HG02943 (cell line): ENCODE measurements around the gene UNC5B.
"Not testable (repeated sequence)": the region's sequence is repeated elsewhere in the genome, so short reads cannot be mapped to it uniquely, and the experiment has no call there.

Experiments
- ATAC-seq: cut with Tn5 transposase; IDR thresholded peaks from one replicate; pipeline ENCODE4 v1.9.1; 2021; ENCODE audit warnings: mild to moderate bottlenecking, low read depth, moderate library complexity; ENCODE audit not compliant: unreplicated experiment

Gene UNC5B

DNA sequence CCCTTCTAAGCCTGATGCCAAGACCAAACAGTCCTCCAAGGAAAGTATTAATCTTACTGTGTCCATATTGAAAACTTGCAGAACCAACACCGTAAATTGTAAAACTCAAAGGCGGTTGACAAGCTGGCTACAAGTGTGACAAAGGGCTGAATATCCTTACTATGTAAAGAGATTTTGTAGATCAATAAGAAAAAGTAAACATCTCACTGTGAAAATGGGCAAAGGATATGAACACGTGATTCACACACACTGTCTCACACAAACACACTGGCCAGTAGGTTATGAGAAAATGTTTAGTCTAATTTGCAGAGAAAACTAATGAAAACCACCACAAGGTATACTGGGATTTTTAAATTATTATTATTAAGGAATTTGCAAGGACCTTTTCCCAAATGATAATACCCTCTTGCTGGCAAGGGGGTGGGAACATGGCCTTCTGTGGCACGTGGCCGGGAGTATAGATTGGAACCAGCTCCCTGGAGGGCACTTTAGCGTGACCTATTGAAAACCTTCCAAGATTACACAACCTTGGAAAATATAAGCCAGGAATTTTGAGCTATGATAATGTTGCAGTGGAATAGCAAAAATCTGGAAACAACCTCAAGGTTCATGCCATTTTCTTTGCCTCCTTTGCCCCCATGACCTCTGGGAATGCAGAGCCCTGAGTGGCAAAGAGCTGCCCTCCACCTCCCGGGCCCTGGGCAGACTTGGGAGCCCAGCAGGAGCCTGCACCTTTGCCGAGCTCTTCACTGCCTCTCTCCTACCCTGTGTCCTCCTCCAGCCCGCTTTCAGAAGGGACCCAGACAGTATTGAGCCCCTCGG is 80.5 kb downstream of the UNC5B start:
- no peak for ATAC-seq

DNA sequence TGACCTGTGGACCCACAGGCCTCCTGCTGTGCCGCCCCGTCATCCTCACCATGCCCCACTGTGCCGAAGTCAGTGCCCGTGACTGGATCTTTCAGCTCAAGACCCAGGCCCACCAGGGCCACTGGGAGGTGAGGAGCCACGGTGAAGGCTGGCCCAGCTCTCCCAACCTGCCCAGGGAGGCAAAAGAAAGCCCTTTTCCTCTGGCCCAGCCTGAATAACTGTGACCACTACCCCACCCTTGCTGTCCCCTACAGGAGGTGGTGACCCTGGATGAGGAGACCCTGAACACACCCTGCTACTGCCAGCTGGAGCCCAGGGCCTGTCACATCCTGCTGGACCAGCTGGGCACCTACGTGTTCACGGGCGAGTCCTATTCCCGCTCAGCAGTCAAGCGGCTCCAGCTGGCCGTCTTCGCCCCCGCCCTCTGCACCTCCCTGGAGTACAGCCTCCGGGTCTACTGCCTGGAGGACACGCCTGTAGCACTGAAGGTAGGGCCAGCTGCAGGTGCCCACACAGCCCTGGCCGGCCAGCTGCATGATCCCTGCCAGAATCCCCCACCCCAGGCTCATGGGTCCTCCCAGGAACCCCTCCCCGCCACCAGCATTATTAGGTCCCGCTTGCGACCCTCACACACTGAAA is 81.2 kb downstream of the UNC5B start:
- ATAC-seq: no peak

DNA sequence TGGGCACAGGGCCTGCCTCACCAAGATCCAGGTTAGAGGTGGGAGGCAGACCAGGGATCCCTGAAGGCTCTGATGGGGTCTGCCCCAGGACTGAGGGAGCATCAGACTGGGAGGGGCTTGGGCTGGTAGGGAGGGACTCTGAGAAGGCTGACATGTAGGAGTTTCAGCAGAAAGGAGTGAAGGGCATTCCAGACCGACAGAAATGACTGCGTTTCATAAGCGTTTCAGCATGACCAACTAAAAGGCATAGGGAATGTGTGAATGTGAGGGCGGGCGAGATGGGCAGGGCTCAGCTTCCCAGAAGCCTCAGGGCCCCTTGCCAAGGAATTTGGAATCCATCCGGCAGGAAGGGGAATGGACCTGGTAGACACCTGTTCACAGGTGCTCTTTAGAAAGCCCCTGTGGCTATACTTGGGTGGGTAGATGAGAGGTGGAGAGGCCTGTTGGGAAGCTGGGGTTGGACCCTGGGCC is 81.8 kb downstream of the UNC5B start:
- ATAC-seq: no peak

DNA sequence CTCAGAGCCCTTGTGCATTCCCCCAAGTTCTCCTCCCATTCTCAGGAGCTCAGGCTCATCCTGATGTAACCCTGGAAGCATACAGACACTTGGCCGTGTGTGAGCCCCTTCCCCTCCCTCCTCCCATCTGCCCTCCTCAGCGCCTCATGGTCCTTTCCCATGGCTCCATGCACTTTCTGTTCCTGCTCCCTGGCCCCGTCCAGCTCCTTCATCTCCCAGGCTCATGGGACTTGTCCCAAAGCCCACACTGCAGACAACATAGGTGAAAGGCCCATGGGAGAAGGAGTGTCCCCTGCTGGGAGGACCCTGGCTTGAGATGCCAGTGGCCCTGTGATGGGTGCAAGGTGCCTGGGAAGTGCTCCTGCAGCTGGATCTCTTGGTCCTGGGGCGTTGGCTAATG is 82.5 kb downstream of the UNC5B start:
- no peak for ATAC-seq

DNA sequence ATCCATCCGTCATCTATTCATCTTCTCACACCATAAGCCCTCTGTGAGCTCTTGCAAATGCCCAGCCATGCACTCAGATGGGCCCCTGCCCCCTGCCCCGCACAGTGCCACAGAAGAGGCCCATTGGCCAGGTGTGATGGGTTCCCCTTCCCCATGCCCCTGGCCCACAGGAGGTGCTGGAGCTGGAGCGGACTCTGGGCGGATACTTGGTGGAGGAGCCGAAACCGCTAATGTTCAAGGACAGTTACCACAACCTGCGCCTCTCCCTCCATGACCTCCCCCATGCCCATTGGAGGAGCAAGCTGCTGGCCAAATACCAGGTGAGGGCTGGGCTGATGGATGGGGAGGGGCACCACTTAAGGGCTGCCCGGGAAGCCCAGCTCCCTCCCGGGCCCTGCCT is 83.3 kb downstream of the UNC5B start:
- no peak for ATAC-seq

DNA sequence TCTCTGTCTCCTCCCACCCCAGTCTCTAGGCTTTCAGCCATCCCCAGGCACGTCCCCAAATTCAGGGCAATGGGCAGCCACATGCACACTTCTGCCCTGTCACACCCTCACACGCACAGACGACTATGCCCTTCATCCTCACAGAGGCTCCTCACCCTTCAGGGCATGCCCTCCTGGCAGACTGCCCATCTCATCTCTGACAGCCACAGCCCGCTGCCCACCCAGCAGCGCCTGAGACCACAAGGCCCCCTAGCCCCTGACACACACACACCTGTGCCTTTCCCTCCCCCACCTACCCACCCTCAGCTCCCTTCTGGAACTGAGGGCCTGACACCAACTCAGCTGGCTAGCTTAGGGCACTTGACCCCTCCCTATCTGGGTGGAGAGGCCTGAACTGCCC is 83.7 kb downstream of the UNC5B start:
- no peak for ATAC-seq

DNA sequence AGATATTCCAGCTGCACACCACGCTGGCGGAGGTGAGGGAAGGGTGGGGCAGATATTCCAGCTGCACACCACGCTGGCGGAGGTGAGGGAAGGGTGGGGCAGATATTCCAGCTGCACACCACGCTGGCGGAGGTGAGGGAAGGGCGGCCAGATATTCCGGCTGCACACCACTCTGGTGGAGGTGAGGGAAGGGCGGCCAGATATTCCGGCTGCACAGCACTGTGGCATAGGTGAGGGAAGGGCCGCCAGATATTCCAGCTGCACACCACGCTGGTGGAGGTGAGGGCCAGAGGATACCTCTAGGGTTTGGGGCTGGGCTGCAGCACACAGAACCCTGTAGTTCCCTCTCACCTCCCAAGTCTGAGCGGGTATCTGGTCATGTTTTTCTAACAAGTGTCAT is 84.4 kb downstream of the UNC5B start:
- not testable (repeated sequence) for ATAC-seq

DNA sequence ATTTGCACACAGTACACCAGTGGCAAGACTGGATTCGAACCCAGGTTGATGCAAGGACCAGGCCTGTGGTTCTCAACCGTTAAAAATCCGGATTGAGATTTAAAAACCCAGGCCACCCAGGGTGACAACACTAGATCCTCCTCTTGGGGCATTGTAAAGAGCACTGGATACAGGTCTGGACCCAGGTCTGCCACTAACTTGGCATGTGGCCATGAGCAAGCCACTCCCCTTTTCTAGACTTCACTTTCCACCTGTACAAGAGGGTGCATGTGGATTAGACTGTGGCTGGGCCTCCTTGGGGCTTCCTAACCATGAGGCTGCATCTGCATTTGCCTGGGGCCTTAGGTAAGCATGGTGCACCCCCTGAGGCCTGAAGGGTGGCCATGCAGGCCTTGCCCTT is 85.0 kb downstream of the UNC5B start:
- ATAC-seq: no peak

DNA sequence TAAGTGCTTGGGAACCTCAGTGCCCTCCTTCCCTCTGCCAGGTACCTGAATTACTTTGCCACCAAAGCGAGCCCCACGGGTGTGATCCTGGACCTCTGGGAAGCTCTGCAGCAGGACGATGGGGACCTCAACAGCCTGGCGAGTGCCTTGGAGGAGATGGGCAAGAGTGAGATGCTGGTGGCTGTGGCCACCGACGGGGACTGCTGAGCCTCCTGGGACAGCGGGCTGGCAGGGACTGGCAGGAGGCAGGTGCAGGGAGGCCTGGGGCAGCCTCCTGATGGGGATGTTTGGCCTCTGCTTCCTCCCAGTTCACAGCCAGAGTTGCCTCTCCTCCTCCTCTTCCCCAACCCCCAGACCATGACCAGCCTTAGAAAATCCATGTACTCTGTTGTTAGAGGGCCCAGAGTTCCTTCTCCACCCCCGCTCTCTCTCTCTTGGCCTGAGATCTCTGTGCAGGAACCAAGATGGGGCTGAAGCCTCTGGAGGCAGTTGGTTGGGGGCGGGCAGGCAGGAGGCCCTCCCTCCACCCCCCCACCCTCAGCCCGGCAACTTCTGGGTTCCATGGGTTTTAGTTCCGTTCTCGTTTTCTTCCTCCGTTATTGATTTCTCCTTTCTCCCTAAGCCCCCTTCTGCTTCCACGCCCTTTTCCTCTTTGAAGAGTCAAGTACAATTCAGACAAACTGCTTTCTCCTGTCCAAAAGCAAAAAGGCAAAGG is 86.9 kb downstream of the UNC5B start:
- no peak for ATAC-seq

DNA sequence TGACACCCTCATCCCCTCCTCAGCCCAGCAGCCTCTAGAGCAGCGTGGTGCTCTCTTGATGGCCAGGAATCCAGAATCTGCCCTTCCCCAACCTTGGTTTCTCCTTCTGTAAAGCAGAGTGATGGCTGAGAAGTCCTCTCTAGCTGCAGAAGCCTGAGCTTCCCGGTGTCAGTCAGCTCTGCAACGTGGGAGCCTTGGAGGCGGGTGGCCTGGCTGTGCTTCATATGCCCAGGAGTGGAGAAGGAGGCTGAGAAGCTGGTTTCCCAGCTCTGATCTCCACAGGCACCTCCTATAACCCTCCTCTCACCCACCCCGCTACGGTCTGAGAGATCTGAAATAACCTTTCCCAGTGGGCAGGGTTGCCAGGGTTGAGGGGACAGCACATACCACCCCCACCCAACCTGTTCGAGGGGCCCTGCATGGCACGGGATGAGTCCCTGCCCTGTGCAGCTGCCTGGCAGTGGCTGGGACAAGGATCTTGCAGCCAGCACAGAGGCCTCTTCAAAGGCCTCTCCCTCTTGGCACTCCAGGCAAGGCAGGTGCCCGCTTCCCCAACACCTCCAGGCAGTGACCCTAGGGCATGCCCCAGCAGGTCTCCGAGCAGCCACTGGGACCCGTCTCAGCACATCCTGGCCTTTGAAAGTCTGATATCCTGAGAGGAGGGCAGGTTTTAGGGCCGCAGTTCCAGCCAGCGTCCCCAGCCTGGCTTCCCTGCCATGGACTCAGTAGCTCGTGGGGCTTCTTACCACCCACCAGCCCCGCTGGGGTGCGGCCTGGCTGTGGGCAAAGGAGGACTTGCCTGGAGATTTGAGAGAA is 88.4 kb downstream of the UNC5B start:
- ATAC-seq: no peak

DNA sequence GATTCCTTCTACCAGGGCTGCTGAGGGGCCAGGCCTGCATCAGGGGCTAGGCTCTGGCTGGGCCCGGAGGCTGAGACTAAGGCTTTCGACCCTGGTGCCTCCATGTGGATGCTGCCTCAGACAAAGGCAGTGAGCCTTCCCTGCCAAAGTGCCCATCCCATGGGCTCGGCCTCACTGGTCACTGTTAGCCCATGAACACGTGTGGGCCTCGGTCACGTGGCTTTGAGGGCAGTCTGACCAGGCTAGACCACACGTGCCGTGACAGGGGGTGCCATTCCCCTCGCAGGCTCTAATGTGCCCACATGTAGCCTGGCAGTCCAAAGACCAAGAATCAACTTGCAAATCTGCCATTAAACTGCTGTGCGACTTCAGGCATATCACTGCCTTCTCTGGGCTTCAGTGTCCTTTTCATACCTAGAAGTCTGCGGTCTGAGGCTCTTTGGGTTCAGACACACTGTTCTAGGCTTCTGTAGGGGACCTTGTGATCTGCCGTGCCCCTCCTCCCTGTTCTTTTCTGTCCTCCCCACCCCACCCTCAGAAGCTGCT is 89.1 kb downstream of the UNC5B start:
- ATAC-seq: no peak

DNA sequence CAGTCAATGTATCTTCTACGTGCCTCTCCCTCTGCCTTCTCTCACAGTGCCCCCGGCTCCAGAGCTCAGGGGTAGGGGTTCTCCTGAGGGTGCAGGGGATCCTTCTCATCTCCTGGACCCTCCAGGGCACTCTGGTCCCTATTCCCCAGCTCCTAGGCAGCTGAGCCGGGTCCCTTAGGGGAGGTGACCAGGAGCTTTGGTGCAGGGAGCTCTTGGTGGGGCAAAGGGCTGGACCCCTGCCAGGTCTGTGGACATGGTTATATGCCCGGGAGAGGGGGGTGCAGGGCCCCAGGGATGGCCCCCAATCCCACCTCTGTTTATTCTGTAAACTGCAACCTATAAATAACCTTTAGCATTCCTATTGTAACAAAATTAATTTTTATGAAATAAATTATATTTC is 90.1 kb downstream of the UNC5B start:
- no peak for ATAC-seq

DNA sequence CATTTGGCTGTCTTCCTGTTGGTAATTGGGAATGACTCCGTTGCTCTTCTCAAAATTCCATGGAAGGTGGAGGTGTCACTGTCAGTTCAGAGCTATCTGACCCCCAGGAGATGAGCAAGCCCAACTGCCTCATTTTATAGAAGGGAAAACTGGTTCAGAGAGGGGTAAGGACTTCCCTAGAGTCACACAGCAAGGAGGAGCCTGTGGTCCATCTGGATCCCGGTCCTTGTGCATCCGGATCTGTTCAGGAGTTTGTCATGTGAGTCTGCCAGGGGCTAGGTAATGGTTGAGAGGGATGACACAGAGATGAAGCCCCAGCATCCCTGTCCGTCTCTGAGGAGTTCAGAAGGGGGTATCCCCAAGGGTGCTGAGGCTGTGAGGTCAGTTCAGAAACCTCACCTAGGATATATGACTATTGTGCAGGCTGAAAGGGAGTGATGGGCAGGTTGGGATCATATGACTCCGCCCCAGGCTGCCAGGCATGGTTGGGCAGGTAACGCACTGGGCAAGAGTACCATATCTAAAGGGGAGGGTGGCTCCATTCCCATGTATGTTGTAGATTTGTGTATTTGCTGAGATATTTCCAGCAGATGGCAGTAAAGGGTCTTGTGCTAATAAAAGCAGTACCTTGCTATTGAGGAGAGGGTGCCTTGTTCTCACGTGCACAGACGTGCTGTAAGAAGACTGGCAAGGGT is 90.7 kb downstream of the UNC5B start:
- no peak for ATAC-seq

DNA sequence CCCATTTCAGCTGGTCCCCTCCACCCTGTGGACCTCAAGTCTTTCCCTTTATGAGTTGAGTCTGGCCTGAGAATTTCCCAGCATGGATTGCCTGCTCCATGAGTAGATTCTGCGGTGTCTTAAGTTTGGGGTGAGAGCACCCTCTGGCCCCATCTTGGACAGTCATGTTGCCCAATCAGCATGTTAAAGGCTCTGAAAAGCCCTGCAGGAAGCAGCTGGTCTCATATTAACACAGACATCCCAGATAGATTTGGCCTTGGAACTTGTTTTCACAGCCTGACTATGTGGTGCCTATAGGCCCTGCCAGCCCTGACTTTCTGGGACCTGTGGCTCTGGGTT is 91.2 kb downstream of the UNC5B start:
- ATAC-seq: no peak

DNA sequence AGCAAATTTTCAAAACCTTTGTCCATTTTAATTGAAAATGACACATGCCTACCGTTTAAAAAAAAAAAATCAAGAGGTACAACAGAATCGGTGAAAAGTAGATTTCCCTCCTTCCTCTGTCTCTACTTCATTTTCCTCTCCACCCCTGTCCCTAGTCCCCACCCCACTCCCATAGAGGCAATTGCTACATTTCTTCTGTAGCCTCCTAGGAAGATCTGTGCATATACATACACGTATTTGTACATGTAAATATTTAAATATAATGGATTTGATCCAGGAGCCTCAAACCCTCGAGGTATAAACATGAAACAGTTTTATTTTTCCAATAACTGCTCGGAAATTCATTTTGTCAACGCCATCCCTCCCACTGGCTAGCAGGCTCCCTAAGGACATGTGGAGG is 92.5 kb downstream of the UNC5B start:
- ATAC-seq: no peak

DNA sequence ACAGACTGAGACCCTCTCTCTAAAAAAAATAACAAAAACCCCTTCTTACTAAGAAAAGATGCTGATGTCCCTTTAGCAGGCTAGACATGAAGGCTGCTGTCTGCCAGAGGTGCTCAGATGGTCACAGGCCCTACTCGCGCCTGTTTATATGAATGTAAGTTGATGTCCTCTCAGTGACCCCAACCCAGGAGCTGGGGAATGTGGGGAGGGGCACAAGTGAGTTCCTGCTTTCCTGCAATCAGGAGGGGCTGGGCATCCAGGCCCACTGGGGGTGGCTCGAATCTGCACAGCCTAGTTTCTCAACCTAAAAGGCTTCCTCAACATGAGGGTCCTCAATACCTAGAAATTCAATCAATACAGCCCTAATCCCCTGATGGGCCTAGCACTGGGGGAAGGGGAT is 94.6 kb downstream of the UNC5B start:
- no peak for ATAC-seq

DNA sequence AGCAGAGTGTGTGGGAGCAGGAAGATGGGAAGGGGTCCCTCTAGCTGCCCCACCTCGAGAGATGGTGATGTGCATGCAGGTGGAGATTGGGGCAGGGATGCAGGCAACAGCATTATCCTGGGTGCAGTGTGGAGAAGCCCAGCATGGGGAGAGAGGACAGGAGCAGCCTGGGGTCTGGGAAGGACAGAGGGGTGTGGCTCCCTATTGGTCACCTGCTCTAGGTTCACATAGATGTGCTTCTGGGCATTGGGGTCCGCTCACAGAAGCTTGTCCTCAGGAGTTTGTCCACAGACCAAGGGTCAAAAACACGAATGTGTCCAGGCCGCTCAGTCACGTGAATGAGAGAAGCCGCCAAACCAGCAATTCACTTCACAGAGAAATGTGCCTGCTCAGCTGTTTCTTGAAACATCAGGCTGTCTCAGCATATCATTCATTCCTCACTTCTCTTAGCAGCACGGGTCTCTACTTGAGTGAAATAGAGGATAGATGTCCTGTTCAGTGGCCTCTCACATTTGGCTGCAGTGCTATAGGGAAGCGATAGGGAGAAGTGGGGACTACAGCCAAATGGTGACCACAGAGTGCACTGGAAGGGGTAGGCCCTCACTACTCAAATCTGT is 95.2 kb downstream of the UNC5B start:
- ATAC-seq: no peak

DNA sequence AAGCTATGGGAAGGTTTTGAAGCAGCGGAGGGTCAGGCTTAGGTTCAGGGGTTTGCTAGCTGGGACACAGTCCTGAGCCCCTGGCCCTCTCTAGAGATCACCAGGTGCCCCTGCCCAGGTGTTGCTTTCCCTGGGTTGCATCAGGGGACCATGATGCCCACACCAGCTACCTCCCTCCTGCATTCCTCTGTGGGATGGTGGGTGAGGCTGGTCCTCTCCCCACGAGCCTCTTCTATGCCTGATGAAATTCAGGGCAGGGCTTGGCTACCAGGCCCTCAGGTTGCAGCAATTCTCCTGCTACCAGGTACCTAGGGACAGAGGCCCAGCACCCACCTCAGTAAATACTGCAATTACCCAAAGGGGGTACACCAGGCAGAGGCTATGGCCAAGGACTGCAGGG is 95.9 kb downstream of the UNC5B start:
- no peak for ATAC-seq

DNA sequence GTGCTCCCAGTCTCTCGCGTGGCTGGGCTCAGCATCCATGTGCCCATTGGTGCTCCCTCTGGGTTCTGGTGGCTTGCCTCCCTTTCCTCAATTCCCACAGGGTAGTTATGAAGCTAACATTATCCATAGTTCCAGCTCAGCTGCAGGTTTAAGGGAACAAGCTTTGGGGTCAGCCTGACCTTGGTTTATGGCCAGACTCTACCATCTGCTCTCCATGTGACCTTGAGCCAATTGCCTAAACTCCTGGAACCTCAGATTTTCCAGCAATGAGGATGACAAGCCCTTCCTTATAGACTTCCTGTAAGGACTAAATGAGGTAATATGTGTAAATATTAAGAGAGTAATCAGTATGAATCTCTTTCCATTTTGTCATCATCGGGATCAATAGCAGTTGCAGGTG is 96.6 kb downstream of the UNC5B start:
- no peak for ATAC-seq

DNA sequence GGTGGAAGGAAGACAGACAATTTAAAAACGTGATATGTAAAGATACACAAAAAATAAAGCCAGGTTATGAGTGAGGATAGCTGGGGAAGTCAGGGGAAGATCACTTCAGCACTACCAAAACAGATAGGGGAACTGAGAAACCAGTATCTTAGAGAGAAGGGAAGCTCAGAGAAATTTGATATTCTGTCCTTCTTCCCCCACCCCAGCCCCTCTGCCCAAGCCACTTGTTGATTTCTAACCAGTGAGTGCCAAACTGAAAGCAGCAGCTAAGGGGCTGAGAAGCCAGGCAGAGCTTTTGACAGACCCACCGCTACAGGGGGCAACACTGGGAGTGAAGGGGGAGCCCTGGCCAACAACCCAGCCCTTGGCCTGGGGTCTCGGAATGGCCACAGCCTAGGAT is 97.5 kb downstream of the UNC5B start:
- no peak for ATAC-seq
